ENCODE measurements around the gene C12orf75.
A peak's percentile ranks its signal among the peaks of the same experiment; 100 is the strongest.
"Not testable (repeated sequence)": the region's sequence is repeated elsewhere in the genome, so short reads cannot be mapped to it uniquely, and the experiment has no call there.

C12orf75 gene

GRCh38 chr12:105382771-105383622, 52.5 kb downstream of the C12orf75 start:
- DNase-seq = peak; percentile 38

- DNase-seq = no peak
These were observed 53.7 kb downstream of the C12orf75 start for GRCh38 chr12:105384220-105384619.

- no peak for DNase-seq
These were observed 54.5 kb downstream of the C12orf75 start for GRCh38 chr12:105384916-105385535.

- DNase-seq = no peak
These were observed 55.9 kb downstream of the C12orf75 start for GRCh38 chr12:105386431-105386830.

- DNase-seq = no peak
These were observed 60.7 kb downstream of the C12orf75 start for GRCh38 chr12:105391231-105391630.

GRCh38 chr12:105393587-105393986, 63.1 kb downstream of the C12orf75 start:
- DNase-seq = no peak

- DNase-seq = no peak
These were observed 65.5 kb downstream of the C12orf75 start for GRCh38 chr12:105396024-105396423.

GRCh38 chr12:105396983-105397382, 66.5 kb downstream of the C12orf75 start:
- no peak for DNase-seq

- DNase-seq = no peak
These were observed 68.4 kb downstream of the C12orf75 start for GRCh38 chr12:105398930-105399329.

GRCh38 chr12:105399428-105400081, 69.1 kb downstream of the C12orf75 start:
- no peak for DNase-seq

GRCh38 chr12:105400227-105400626, 69.7 kb downstream of the C12orf75 start:
- no peak for DNase-seq

GRCh38 chr12:105401198-105401597, 70.7 kb downstream of the C12orf75 start:
- DNase-seq = no peak

GRCh38 chr12:105402366-105402765, 71.9 kb downstream of the C12orf75 start:
- no peak for DNase-seq

GRCh38 chr12:105403095-105403494, 72.6 kb downstream of the C12orf75 start:
- no peak for DNase-seq

- DNase-seq = not testable (repeated sequence)
These were observed 73.6 kb downstream of the C12orf75 start for GRCh38 chr12:105404134-105404533.

- no peak for DNase-seq
These were observed 76.0 kb downstream of the C12orf75 start for GRCh38 chr12:105406497-105406896.

- DNase-seq = no peak
These were observed 78.8 kb downstream of the C12orf75 start for GRCh38 chr12:105409279-105409678.

- no peak for DNase-seq
These were observed 79.4 kb downstream of the C12orf75 start for GRCh38 chr12:105409801-105410471.

- DNase-seq = no peak
These were observed 83.5 kb downstream of the C12orf75 start for GRCh38 chr12:105413911-105414487.

- no peak for DNase-seq
These were observed 87.2 kb downstream of the C12orf75 start for GRCh38 chr12:105417732-105418131.

- no peak for DNase-seq
These were observed 87.7 kb downstream of the C12orf75 start for GRCh38 chr12:105418229-105418628.

GRCh38 chr12:105418821-105419291, 88.4 kb downstream of the C12orf75 start:
- no peak for DNase-seq

- no peak for DNase-seq
These were observed 89.1 kb downstream of the C12orf75 start for GRCh38 chr12:105419606-105420005.

Data from KG1 (cell line).